Smooth muscle cell of the brain vasculature (primary cell): Measurements from ENCODE around the gene ERICH2.
"Not testable (repeated sequence)": the region's sequence is repeated elsewhere in the genome, so short reads cannot be mapped to it uniquely, and the experiment has no call there.

Experiments
- DNase-seq: peaks from one replicate; pipeline ENCODE4 v3.0.0-alpha.2; 2012; ENCODE audit warnings: low read depth, low spot score

ERICH2 gene, protein sequence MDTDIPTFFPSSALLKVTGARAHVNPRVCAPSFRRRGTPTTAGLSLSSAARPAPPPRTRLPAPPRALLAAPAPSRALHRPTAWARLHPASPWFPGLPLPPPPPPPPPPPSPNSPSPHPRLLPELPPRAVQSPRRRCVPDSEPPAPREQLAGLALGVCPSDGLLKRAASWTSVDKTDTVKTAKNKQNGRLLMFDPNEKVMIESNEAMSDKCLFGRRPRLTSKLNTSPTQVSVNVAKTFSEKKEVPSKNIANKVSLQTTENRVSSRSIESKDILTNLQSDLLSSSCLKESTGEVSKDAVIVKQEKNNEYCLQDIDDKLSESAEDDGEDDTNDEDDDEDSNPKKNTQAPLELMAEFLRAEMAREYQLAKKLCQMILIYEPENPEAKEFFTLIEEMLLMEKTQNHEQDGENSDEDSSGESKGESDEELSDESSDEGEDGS

GRCh38 chr2:170770008-170770605 is at the start of gene ERICH2:
ERICH2 (plus strand) TSS chr2:170770378; CDS start chr2:170770682, 304 bp downstream.
- DNase-seq, result peak; percentile 10

DNA sequence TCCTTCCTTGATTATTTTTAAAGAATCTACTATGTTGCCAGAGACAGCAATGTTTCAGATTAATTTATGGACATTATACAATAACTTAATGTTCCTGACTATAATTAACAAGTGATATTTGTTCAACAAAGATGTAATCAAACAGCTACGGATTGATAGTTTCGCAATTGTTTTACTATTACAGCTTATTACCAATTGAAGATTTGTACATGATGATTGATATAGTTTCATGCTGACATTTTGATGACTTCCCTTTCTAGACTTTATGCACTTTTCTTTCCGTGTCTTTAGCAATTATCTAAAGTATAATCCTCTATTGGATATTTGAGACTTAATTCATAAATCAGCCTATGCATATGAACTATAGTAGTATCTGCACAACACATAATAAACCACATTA is 48.5 kb upstream of the ERICH2 start:
- no peak for DNase-seq

- DNase-seq, result no peak
Observed at GRCh38 chr2:170722301-170722700, 47.9 kb upstream of the ERICH2 start.

GRCh38 chr2:170723446-170723958 is 46.7 kb upstream of the ERICH2 start:
- DNase-seq, result no peak

DNA sequence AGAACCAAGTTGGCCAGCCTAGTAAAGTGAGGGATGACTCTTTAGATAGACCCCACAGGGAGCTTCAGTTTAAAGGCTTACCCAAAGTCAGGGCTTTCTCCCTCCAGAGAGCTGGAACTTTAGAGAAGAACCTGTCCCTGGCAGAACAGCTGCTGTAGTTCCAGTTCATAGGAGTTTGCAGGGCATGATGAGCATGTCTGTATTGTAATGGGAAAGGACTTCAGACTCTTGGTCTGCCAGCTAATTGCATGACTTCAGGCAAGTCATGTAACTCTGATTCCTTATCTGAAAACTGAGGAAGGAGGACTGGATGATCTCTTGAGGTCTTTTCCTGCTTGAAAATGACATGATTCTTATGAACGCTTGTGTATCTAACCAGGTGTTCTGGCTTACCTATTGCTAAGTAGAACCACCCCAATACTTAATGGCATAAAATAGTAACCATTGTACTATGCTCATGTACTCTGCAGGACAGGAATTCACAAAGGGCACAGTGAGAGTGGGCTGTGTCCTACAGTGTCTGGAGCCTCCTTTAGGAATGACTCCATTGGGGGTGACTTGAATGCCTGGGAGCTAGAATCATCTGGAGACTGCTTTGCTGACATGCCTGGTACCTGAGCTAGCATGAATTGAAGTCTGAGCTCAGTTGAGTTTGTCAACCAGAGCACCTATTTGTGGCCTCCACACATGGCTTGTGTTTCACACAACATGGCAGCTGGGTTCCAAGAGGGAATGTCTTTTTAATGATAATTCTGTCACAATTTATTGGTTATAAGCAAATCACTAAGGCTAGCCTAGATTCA is 36.2 kb upstream of the ERICH2 start:
- DNase-seq, result no peak

DNA sequence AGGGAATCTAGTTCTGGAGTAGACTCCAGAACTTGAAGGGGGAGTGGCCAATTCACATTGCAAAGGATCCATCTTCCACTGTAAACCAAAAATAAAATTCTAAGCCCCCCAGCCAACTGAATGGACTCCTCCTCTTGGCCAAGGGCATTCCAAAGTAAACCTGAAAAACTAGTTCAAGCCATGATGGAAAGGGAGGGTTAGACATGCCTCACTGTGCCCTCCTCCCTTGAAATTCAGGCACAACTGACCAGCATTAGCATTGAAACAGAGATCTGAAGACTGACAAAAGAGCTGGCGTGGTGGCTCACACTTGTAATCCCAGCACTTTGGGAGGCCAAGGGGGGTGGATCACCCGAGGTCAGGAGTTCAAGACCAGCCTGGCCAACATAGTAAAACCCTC is 35.6 kb upstream of the ERICH2 start:
- DNase-seq, result not testable (repeated sequence)

- DNase-seq, result no peak
Observed at GRCh38 chr2:170736628-170737027, 33.5 kb upstream of the ERICH2 start.

GRCh38 chr2:170737406-170737805 is 32.8 kb upstream of the ERICH2 start:
- no peak for DNase-seq

DNA sequence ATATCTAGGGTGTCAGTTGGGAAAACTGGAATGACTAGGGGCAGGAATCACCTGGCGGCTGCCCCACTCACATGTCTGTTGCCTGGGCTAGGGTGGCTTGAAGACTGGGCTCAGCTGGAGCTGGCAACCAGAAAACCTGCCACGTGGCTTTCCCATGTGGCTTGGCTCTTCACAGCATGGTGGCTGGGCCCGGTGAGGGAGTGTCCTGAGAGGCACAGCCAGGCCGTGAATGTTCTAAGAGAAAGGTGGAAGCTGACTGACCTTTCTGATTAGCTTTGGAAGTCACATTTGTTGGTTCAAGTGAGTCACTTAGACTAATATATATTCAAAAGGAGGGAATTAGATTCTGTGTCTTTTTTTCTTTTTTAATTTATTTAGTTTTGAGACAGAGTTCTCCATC is 32.4 kb upstream of the ERICH2 start:
- DNase-seq, result no peak

DNA sequence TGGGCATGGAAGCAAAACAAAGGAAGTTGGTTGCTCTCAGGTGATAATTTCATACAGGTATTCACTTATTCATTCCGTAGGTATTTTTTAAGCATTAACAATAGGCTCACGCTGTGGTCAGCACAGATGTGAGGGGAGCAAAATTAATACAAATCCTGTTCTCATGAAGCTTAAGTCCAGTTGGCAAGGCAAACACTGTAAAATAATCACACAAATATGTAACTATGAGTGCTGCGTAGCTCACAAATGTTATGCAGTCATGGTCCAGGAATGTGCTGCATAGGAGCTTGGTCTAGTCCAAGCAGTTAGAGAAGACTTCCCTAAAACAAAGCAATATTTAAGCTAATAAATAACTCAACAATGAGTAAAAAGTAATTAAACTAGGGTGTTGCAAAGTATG is 31.1 kb upstream of the ERICH2 start:
- peak; percentile 32 for DNase-seq

GRCh38 chr2:170739507-170740046 is 30.6 kb upstream of the ERICH2 start:
- no peak for DNase-seq

DNA sequence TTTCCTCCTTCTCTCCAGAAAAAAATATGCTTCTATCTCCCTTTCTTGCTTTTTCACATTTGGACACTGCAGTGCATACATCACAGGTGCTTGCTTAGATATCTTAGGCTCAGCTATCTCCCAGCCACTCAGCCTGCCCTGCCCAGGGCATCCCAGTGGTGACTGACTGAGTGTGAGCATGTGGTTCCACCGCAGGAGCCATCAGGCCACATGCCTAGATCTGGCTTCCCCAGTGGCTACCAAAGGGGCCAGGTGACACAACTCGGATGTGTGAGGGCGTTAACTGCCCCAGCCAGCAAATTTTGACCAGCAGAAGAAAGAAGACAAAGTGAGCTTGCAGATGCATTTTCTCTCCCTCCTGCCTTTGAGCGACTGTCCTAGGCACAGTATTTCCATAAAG is 29.5 kb upstream of the ERICH2 start:
- no peak for DNase-seq

DNA sequence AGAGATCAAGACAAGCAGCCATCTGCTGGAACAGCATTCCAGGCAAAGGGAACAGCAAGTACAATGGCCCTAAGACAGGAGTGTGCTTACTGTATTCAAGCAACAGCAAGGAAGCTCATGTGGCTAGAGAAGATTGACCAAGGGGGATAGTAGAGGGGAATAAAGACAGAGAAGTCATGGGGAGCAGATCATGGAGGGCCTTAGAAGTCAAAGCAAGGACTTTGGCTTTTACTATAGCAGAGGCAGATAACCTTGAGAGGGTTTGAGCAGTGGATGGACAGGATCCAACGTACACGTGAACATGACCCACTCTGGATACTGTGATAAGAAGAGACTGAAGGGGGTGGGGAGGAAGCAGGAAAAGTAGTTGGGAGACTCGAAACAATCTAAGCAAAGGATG is 28.2 kb upstream of the ERICH2 start:
- no peak for DNase-seq

- no peak for DNase-seq
Observed at GRCh38 chr2:170742896-170743529, 27.2 kb upstream of the ERICH2 start.

DNA sequence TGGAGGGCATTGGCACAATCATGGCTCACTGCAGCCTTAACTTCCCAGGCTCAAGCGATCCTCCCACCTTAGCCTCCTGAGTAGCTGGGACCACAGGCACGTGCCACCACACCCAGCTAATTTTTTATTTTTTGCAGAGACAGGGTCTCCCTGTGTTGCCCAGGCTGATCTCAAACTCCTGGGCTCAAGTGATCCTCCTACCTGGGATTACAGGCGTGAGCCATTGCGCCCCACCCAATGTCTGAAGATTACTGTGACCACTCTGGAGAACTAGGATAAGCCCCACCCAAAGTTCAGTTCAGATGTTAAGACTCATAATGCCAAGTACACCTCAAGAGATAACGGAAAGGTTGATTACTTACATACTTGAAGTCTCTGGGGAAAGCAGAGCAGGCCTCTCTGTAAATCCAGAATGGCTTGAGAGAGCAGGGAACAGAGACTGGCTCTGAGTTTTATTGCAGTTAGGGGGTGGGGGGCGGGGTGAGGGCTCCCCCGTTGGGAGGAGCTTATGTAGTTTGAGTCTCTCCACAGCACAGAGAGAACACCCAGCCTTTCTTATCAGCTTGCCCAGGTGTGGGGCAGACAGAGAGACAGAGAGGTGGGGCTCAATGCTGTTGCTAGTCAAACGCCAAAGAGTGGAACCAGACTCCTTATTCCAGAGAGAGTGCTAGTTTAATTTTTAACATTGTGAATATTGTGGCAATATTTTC is 26.5 kb upstream of the ERICH2 start:
- no peak for DNase-seq

- DNase-seq, result no peak
Observed at GRCh38 chr2:170744248-170745002, 25.8 kb upstream of the ERICH2 start.

DNA sequence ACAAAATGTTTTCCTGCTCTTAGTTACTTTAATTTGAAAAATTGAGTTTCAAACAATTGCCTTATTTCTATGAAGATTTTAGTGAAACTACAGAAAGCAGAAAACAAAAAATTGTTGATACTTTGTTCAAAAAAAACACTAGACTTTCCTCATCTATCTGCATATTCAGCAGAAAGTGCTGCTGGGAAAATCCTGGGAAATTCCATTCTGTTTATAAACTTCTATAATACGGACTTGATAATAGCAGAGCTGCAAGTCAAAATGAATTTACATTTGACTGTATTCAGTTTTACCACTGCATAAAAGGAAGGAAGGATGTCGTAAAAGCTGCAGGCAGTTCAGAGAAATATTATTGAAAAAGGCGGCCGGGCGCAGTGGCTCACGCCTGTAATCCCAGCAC is 24.9 kb upstream of the ERICH2 start:
- DNase-seq, result no peak

DNA sequence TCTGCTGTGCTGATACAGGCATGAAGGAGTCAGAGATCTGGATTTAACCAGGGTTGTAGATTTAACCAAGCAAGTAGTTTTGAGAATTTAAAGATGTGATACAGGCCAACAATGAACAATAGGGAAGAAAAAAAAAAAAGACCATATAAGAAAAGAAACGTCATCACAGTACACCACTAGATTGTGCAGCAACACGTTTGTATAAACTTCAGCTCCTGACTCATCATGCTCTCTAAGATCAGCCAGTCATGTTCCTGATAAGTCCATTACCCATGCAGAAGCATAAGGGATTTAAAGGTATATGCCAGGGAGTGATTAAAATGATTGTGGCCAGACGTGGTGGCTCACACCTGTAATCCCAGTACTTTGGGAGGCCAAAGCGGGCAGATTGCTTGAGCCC is 22.3 kb upstream of the ERICH2 start:
- DNase-seq, result no peak

DNA sequence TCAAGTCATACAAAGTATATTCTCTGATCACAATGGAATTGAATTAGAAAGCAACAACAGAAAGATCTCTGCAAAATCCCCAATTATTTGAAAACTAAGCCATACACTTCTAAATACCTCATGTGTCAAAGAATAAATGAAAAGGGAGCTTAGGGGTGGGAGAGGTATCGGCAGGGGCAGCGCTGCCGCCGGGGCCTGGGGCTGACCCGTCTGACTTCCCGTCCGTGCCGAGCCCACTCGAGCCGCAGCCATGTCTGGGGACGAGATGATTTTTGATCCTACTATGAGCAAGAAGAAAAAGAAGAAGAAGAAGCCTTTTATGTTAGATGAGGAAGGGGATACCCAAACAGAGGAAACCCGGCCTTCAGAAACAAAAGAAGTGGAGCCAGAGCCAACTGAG is 18.6 kb upstream of the ERICH2 start:
- not testable (repeated sequence) for DNase-seq

DNA sequence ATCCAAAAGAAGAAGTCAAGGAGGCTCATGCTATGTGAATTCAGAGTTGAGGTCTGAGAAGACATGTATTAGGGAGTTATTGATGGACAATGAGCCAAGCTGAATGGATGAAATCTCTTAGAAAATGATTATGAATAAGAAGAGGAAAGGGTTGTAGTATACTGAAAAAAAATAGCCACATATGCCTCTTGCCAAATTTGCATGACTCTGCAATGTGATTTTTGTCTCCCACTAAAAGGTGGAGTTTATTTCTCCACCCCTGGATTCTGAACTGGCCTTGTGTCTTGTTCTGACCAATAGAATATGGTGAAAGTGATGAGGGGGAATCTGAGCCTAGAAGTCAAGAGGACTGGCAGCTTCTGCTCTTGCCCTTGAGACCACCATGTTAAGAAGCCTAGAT is 8.6 kb upstream of the ERICH2 start:
- no peak for DNase-seq
